Loucy (cell line): ENCODE data around the gene CBX4.

Experiments
- EZH2phosphoT487 ChIP-seq: fragments of 200-600 bp; IDR thresholded peaks from 2 replicates; pipeline ENCODE4 v1.6.1; 2018; ENCODE audit warnings: antibody characterized with exemption, mild to moderate bottlenecking, moderate library complexity, borderline replicate concordance
- TF ChIP-seq, protein P1 (sequence below): fragments of 200-600 bp; sonication (generic); conservative IDR thresholded peaks from 2 replicates; pipeline ENCODE4 v1.5.1; 2014; ENCODE audit warnings: mild to moderate bottlenecking, antibody characterized with exemption, low read length

GRCh38 chr17:79788989-79789942, 50.0 kb downstream of the CBX4 start:
- TF ChIP-seq, protein P1, sequence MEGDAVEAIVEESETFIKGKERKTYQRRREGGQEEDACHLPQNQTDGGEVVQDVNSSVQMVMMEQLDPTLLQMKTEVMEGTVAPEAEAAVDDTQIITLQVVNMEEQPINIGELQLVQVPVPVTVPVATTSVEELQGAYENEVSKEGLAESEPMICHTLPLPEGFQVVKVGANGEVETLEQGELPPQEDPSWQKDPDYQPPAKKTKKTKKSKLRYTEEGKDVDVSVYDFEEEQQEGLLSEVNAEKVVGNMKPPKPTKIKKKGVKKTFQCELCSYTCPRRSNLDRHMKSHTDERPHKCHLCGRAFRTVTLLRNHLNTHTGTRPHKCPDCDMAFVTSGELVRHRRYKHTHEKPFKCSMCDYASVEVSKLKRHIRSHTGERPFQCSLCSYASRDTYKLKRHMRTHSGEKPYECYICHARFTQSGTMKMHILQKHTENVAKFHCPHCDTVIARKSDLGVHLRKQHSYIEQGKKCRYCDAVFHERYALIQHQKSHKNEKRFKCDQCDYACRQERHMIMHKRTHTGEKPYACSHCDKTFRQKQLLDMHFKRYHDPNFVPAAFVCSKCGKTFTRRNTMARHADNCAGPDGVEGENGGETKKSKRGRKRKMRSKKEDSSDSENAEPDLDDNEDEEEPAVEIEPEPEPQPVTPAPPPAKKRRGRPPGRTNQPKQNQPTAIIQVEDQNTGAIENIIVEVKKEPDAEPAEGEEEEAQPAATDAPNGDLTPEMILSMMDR = no peak
- no peak for TF ChIP-seq EZH2phosphoT487
